CD4-positive, alpha-beta T cell treated with Interferon alpha-2 for 1 hour (primary cell): ENCODE results near the gene H1-8.
"Not testable (repeated sequence)": the region's sequence is repeated elsewhere in the genome, so short reads cannot be mapped to it uniquely, and the experiment has no call there.

Source experiments
- DNase-seq, 2 donors: peaks; one replicate each; pipeline ENCODE4 v3.0.0-alpha.2; 2020 to 2022

Gene H1-8

DNA sequence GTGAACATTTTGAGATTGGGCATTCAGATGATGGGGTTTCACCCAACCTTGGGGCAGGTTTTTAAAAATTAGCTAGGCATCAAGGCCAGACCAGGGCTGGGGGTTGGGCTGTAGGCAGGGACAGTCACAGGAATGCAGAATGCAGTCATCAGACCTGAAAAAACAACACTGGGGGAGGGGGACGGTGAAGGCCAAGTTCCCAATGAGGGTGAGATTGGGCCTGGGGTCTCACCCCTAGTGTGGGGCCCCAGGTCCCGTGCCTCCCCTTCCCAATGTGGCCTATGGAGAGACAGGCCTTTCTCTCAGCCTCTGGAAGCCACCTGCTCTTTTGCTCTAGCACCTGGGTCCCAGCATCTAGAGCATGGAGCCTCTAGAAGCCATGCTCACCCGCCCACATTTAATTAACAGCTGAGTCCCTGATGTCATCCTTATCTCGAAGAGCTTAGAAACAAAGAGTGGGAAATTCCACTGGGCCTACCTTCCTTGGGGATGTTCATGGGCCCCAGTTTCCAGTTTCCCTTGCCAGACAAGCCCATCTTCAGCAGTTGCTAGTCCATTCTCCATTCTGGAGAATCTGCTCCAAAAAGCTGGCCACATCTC lies 8.4 kb upstream of the H1-8 start:
- no peak for DNase-seq

DNA sequence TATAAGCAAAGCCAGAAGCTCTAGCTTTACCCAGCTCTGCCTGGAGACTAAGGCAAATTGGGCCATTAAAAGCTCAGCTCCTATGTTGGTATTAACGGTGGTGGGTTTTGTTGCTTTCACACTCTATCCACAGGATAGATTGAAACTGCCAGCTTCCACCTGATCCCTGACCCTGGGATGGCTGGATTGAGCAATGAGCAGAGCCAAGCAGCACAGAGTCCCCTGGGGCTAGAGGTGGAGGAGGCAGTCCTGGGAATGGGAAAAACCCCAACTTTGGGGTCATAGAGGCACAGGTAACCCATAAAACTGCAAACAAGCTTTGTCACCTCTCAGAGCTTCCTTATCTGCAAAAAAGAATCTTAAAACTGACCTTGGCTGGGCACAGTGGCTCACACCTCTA lies 7.9 kb upstream of the H1-8 start:
- DNase-seq: no peak

DNA sequence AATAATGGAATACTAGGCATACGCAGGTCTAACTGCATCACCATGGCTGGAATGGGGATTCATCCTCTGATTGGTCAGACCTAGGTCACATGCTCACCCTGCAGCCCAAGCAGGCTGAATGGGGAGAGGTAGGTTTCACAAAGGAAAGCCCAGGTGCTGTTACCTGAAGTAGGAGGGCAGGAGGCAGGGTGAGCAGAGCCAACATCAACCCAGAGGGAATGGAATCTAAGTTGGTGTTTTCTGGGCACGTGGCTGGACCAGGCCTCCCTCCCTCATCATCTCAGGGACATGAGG lies 6.7 kb upstream of the H1-8 start:
- no peak for DNase-seq

DNA sequence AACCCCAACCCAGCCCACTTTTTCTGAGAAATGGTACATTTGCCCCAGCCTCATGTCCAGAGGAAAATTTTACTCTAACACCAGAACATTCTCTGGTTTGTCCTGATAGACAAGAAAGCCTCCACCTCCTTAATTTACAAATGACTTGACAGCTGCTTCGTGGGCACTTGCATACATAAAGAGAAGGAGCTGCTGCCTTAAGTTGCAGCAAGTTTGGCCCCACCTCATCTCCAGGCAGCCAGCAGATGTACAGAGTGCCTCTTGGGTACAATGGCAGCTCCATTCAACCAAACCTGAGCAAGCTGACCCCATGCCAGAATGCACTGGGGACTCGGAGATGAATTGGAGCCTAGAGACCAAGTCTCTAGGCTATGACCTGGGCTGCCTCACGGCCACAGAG lies 6.2 kb upstream of the H1-8 start:
- DNase-seq: no peak

DNA sequence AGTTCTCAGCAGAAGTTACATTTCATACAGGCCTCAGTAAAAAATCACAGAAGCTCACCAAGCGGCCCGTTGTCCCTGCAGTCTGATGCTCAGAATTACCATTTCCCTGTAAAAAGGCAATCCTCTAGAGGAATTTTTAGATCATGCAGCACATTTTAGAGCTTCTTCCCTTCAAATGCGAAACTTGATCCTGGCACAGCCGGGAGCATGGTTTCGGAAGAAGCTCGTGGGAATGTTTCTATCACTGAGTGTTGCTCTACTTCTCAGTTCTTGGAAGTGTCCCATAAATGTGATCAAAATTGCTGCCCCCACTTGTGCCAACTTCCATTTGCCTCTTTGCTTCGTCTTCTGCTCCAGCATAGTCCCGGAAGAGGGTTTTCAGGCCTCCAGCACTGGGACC lies 3.8 kb upstream of the H1-8 start:
- DNase-seq: no peak

DNA sequence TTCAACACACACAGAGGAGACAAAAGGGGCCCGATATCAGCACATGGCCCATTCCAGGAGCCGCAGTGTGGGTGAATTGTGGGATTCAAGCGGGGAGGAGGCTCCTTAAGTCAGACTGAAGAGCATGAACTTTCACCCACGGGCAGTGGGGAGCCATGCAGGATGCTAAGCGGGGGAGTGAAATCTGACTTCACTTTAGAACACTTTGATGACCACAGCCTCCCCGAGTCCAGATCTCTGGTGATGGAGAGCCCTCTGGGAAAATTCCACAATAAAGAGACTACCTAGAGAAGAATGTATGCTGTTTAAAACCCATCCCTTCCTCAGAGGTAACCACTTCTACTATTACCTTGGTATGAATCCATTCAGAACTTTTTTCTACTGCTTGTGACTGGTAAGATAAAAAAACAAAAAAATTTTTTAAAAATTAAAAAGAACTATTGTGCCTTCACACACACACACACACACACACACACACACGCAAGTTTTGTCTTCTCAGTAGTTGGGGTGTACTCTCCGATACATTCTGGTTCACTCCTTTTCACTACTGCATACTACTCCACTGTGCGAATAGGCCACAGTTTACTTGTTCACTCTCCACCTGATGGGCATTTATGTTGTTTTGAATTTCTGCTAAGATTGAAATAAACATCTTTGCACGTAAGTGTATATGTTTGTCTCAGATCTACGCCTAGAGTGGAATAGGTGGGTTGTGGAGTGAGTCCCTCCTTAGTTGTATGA lies 2.0 kb upstream of the H1-8 start:
- no peak for DNase-seq

DNA sequence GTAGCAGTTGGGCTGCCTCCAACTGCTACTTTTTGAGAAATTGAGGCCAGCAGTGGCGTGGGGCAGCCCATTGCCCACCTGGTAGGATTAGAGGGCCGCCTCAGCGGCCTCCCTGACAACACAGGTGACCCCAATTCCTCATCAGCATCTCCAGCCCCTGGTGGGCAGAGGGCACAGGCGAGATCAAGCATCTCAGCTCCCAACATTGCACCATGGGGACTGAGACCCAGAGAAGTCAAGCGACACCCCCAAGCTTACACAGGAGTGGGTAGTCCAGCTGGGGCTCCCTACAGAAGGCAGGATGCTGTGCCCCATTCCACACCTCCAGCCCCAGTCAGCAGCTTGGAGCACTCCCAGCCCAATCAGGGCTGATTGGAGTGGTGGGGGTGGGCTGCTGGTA lies 228 bp upstream of the H1-8 start:
- no peak for DNase-seq

DNA sequence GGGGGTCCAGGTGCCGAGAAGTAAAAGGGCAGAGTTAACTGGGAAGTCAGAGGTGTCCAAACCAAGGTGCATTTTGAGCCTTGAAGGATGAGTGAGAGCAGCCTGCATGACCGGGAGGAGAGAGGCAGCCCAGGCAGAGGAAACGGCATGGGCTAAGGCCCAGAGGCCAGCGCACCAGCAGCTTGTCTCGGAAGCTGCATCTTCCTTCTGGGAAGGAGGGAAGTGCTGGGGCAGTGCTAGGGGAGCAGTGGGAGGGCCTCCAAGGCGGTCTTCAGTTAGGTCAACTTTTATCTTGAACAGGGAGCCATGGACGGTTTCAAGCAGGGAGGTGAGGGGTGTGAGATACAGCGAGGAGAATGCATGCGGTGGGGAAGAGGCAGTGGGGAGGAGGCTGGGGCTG lies 1.0 kb downstream of the H1-8 start:
- no peak for DNase-seq

DNA sequence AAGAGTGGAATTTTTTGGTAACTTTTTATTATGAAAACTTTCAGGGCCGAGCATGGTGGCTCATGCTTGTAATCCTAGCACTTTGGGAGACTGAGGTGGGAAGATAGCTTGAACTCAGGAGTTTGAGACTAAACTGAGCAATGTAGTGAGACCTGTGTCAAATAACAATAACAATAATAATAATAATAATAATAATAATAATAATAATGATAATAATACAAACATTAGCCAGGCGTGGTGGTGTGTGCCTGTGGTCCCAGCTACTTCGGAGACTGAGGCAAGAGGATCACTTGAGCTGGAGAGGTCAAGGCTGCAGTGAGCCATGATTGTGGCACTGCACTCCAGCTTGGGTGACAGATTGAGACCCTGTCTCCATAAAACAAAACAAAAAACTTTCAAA lies 3.0 kb downstream of the H1-8 start:
- DNase-seq: not testable (repeated sequence)

DNA sequence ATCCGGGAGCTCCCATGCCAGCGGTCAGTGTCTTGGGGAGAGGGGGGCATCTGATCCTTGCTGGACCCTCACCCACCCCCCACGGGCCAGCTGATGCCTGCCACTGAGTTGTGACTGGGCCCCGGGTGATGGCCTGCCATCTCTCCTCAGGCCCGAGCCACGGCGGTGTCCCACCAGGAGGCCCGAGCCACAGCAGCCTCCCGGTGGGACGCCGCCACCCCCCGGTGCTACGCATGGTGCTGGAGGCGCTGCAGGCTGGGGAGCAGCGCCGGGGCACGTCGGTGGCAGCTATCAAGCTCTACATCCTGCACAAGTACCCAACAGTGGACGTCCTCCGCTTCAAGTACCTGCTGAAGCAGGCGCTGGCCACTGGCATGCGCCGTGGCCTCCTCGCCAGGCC lies 4.3 kb downstream of the H1-8 start:
- no peak for DNase-seq

DNA sequence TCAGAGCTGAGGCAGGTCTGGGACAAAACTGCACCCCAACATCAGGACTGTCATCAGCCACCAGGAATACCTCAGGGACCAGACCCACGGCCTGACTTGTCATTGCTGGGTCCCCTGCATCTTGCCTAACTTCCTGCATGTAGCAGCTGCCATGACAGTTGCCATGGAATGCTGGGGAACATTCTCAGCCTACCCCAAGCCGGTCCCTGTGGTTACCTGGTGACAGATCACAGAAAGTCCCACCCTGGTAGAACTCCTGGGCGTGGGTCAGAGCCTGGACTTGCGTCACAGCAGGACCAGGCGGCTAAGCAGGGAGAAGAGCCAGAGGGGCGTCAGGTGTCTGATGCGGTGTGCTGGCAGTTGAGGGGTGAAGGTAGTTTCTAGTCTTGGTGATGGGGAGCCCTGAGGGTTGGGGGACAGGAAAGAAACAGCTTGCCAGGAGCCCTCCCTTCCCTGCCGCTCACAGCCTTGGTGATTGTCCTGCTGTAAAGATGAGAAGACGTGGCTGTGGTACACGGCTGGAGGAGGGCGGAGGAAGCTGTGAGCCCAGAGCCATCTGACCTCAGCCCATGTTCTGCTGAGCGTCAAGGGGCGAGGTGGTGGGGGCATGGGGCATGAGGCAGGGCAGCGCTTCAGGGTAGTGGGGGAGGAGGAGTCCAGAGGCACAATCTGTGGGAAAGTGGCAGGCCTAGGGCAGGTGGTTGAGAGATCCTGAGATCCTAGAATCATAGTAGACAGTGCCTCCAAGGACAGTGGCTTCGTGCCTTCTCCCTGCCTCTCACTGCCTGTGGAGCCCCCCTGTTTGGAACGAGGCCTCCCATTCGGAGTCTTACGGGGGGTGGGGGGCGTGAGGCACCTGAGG lies 5.4 kb downstream of the H1-8 start:
- no peak for DNase-seq

DNA sequence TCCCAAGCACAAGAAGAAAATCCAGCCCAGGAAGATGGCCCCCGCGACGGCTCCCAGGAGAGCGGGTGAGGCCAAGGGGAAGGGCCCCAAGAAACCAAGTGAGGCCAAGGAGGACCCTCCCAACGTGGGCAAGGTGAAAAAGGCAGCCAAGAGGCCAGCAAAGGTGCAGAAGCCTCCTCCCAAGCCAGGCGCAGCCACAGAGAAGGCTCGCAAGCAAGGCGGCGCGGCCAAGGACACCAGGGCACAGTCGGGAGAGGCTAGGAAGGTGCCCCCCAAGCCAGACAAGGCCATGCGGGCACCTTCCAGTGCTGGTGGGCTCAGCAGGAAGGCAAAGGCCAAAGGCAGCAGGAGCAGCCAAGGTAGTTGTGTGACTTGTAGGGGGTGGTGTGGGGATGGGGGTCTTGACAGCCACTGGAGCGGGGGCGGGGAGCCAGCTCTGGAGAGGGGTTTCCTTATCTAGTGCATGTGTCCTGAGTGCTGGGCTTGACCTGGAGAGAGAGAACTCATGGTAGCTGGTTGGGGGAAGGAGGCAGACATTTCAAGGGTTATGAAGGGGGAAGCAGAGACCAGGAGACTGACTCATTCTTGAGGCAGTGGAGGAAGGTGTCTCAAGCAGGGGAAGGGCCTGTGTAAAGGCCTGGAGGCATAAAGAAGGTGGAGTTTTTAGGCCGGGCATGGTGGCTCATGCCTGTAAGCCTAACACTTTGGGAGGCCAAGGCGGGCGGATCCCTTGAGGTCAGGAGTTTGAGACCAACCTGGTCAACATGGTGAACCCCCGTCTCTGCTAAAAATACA lies 6.2 kb downstream of the H1-8 start:
- peak in 1 of 2 donors; percentile 18 for DNase-seq

DNA sequence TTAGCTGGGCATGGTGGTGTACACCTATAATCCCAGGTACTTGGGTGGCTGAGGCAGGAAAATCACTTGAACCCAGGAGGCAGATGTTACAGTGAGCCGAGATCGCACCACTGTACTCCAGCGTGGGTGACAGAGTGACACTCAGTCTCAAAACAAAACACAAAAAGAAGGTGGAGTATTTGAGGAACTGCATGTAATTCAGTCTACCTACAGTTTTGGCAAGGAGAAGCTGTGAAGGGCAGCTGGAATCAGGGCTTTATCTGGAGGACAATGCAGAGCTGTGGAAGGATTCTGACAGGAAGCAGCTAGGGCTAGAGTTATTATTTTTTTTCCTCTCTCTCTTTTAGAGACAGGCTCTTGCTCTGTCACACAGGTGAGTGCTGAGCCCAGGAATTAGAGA lies 6.8 kb downstream of the H1-8 start:
- no peak for DNase-seq

DNA sequence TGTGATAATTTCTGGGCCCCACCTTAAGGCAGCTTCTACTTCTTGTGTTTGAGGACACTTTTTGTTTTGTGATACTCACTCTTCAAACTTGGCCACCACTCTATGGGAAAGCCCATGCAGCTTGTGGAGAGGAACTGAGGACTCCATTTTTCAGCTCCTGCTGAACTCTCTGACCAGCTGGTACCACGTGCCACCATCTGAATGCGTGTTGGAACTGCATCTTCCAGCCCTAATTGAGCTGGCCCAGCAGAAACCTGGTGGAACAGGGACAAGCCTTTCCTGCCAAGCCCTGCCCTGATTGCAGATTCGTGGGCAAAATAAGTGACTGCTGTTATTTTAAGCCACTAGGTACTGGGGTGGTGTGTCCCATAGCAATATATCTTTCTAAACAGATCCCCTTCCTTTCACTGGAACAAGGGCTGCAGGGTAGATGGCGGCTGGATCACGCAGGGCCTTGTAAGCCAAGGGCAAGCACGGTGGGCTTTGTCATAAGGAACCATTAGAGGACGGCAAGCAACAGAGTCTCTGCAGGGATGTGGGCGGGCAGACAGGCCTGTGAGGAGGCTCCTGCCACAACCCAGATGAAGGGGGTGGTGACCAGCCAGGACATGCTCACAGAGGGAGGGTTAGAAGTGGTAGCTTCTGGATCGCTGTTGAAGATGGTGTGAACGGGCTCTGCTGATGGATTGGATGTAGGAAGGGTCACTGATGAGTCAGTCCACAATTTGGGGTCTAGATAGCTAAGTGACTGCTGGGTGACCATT lies 9.5 kb downstream of the H1-8 start:
- DNase-seq: no peak

DNA sequence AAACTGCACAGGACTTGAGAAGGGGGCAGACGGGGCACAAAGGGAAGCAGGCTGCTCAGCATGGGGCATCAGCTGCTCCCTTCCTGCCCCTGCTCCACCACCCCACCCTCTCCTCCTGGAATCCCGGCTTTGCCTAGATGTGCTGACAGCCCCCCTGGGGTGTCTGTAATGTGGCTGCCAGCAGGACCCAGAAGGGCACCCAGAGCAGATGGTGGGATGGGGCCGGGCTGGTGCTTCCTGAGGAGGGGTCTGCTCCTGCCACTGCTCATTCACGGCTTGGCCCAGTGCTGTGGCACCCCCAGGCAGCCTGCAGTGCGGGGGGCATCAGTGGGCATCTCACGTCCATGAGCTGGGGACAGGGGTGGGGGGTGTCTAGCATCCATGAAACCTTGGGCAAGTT lies 10.2 kb downstream of the H1-8 start:
- DNase-seq: no peak

DNA sequence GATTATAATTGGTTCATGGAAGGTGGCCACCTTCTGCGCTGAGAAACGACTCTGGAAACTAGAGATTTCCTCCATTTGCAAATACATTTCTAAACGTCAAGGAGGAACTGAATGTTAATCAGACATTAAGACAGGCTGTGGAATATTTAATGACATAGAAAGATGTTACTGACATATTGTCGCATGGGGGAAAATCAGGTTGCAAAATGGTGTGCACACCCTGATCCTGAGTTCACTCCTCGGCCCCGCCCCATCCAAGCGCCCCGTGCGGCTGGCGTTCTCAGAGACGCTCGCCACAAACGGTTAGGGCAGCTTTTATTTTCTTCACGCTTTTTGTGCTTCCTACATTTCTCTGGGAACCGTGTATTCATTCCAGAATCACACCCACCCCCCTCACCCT lies 10.7 kb downstream of the H1-8 start:
- DNase-seq: peak in 1 of 2 donors; percentile 18

DNA sequence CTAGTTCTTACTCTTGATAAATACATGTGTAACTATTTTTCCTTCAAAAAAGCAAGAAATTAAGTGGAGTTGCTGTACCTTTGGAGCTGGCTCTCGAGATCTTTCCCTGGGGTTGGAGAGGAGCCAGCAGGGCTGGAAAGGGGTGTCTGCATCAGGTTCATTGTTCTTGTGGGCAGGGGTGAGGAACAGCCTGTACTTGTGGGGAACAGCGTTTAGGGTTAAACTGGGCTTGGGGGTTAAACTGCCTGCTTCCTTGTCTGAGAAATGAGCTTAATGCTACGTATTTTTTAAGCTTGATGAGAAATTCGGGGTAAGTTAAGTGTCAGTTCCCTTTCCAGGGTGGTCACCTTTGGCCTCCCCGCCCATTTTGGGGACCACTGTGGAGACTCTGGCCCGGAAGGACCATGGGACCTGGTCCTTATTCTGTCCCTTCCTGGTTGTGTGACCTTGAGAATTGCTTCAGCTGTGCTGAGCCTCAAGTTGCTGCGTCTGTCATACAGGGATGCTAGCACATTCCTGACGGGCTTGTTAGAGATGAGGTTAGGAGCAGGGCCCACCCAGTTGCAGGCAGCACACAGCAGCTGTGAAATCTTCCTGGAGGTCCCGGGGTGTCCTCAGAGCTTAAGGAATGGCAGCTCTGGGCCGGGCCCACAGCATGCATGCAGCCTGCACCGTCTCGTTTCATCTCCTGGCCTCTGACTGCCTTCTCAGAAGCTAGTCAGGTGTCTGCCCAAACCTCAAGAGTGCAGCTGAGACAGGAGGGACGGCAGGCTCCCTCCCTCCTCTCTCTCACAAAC lies 11.6 kb downstream of the H1-8 start:
- DNase-seq: no peak

DNA sequence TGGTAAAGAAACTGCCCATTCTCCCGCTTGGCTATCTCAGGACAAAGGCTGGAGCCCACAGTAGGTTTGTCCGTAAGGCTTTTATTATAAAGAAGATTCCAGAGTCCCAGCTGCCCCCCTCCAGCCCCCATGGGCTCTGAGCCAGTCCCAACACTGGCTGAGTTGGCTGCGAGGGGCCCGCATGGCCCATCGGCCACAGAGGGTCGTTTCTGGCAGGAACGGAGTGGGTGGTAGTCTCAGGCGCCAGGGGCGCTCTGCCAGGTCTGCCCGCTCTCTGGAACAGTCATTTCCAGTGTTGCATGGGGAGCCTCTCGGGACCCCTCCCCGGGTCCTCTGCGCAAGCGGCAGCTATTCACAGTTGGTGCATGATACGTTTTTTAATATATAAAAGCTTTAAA lies 12.2 kb downstream of the H1-8 start:
- no peak for DNase-seq

DNA sequence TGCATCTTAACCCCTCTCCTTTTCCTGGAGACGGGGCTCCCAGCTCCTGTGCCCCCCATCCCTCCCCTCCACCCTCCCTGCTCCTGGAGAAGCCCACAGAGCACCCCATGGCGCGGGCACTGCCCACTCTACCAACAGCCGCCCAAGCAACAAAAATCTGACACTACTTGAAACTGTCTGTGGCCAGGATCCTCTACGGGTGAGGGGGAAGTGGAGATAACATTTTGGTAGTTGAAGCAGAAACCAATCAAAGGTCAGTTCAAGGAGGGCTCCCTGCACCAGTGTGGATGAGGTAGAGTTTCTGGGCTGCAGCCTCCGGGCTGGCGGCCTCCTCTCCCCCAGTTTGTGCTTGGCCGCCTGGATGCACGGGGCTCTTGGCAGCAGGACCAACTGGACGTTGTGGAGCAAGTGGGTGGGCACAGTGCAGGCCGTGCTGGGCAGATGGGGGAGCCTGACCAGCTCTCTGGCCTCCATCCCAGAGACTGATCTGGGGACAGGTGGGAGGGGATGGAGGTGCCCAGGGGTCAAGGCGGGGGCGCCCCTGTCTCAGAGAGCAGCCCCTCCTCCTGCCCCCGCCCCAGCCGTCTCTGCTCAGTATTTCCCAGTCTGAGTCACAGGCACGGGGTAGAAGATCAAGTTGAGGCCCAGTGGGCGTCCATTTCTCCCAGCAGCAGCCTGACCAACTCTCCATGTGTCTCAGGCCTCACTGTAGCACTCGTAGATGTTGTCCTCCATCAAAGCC lies 12.8 kb downstream of the H1-8 start:
- DNase-seq: no peak

DNA sequence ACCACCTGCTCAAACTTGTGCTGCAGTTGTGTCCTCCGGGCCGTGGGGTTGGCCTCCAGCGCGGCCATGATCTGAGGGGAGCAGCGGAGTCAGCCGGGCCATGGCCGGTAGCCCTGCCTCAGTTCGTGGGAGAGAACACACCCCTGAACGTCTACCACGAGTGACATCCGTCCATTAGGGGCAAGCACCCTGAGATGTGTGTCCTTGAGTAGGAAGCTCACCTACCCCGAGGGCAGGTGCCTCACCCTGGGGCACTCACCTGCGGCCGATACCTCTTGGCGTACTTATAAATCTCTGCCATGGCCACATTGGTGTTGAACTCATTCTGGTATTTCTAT lies 13.4 kb downstream of the H1-8 start:
- no peak for DNase-seq

DNA sequence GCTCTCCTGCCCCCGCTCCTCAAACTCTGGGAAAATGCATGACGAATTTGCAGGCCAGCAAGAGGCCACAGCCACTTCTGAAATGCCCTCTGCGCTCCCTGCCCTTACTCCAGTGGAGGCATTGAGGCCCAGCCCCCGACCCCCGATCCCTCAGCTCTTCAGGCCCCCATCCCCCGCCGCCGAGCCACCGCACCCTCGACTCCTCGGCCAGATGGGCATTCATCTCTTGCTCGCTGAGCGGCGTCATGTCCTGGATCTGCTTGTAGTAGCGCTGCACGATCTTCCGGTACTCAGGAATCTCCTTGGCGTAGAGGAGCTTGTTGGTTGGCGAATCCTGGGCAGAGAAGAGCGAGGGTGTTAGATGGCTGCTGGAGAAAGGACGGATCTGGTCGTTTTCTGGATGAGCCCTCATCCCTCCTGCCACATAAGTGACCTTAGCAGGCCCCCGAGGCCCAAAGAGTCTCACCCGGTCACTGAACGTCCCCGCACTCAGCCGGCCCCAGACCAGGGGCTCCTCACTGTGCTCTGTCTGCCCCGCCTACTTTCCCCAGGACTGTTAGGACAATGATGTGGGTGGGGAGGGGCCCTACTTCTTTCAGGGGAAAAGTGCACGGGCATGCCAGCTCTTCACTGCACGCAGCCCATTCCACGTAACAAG lies 14.0 kb downstream of the H1-8 start:
- DNase-seq: no peak
